Measurements from ENCODE around the gene PHLDA1. TPM values are rescaled to one million over a fixed set of nuclear protein-coding genes. Genes with fewer than 3 reads are reported as not detected.

The PHLDA1 gene
- total and polyA plus RNA-seq, 2 donors (not counting 1 experiment from before 2014, with no cell fraction given) = 1.0 to 1.7 TPM

DNA sequence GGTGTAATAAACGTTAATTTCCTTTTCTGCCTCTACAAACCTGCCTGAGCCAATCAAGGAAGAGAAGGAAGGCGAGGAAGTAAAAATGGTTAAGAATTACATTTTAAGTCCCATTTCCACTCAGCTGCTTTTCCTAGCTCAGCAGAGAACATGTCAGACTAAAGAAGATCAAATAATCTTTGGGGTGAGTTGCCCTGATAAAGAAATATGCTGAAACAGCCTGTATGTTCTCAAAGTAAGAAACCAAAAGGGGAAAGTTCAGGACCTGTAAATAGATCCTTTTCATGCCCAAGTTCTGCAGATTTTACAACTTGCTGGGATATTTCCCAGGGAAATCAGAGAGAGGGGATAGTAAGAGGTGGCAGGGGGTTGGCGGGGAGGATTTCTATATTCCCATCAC, 55.5 kb downstream of the PHLDA1 start:
- H3K9me3 ChIP-seq (ENCODE audit: control extremely low read depth in 1 of 3, control insufficient read depth in 2 of 3, insufficient read depth in 1 of 3, low read length in 2 of 3) = no peaks in the 10 kb centered on the region
- intact Hi-C loops (cut with micrococcal nuclease) = no loop called here
- H3K4me3 ChIP-seq (ENCODE audit: control extremely low read depth in 1 of 5, extremely low read depth in 1 of 5, insufficient read depth in 1 of 5, low read depth in 2 of 5, low read length in 4 of 5) = no peak overlapping the region
- H4K20me1 ChIP-seq (ENCODE audit: control insufficient read depth, insufficient read depth, low read length, poor library complexity, severe bottlenecking) = no peaks in the 10 kb centered on the region
- H3K4me2 ChIP-seq (replicated peaks; ENCODE audit: low read depth, low read length, poor library complexity, severe bottlenecking) = no peak overlapping the region
- no CpG with 5 or more reads among the region's 3 CpGs for WGBS (ENCODE audit: insufficient coverage)
- Mint-ChIP-seq H3K4me3 (no peak overlapping the region), H3K27me3 (no peaks in the 10 kb centered on the region), H3K4me1 (peaks cover 14% of the 10 kb centered on the region), H3K9me3 (ENCODE audit: insufficient read depth) (no peaks in the 10 kb centered on the region), H3K27ac (no peak overlapping the region)
- no peak overlapping the region for H2AFZ ChIP-seq (ENCODE audit: insufficient read depth, low read depth, low read length, poor library complexity, severe bottlenecking)
- no peak overlapping the region for H3K9ac ChIP-seq (ENCODE audit: low read length)
- no peaks in the 10 kb centered on the region for H3K79me2 ChIP-seq (ENCODE audit: control insufficient read depth, insufficient read depth, low read length)
- DNase-seq (no peak), ATAC-seq (ENCODE audit: low read depth) (no peak)
- no peaks in the 10 kb centered on the region for H3K27me3 ChIP-seq (replicated peaks in 1 of 4; ENCODE audit: control extremely low read depth in 1 of 4, control insufficient read depth in 3 of 4, insufficient read depth in 4 of 4, low read length in 3 of 4)
- peaks cover 0 to 5% of the 10 kb centered on the region in 2 donors for H3K4me1 ChIP-seq (ENCODE audit: control insufficient read depth in 2 of 2, insufficient read depth in 2 of 2, low read length in 2 of 2)
- H3K27ac ChIP-seq (ENCODE audit: low read length in 2 of 2) = no peak overlapping the region
- ChIA-PET CTCF (no interaction called here), POLR2A (no interaction called here)
- H3K36me3 ChIP-seq (replicated peaks in 1 of 2; ENCODE audit: control extremely low read depth in 1 of 2, control insufficient read depth in 1 of 2, extremely low read depth in 1 of 2, insufficient read depth in 2 of 2, low read length in 1 of 2) = no peaks in the 10 kb centered on the region
- TF ChIP-seq, protein P1, sequence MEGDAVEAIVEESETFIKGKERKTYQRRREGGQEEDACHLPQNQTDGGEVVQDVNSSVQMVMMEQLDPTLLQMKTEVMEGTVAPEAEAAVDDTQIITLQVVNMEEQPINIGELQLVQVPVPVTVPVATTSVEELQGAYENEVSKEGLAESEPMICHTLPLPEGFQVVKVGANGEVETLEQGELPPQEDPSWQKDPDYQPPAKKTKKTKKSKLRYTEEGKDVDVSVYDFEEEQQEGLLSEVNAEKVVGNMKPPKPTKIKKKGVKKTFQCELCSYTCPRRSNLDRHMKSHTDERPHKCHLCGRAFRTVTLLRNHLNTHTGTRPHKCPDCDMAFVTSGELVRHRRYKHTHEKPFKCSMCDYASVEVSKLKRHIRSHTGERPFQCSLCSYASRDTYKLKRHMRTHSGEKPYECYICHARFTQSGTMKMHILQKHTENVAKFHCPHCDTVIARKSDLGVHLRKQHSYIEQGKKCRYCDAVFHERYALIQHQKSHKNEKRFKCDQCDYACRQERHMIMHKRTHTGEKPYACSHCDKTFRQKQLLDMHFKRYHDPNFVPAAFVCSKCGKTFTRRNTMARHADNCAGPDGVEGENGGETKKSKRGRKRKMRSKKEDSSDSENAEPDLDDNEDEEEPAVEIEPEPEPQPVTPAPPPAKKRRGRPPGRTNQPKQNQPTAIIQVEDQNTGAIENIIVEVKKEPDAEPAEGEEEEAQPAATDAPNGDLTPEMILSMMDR (IDR thresholded peaks at IDR 0.05) = no peak
- no peak for TF ChIP-seq EZH2 (IDR thresholded peaks at IDR 0.05; ENCODE audit: borderline replicate concordance, insufficient read depth, low read depth, low read length, poor library complexity, severe bottlenecking)

DNA sequence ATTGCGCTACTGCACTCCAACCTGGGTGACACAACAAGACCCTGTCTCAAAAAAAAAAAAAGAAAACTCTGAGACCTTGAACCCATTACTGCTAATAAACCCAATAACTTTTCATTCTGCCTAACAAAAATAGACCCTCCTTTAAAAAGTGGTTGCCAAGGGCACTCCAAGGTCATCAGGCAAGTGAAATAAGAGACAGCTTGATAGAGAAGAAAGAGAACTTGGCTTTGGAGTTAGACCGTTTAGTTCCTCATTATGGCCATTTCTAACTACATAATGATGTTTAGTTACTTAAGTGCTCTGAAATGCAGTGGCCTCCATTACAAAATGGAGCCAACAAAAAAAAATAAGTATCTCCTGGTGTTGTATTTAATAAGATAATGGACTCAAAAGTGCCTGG, 55.9 kb downstream of the PHLDA1 start:
- no peak overlapping the region for H3K27ac Mint-ChIP-seq
- H3K4me2 ChIP-seq (replicated peaks; ENCODE audit: low read depth, low read length, poor library complexity, severe bottlenecking) = no peak overlapping the region

More for the DNA sequence above, 55.9 kb downstream of the PHLDA1 start:
- H3K27ac ChIP-seq (ENCODE audit: low read length in 2 of 2) = no peak overlapping the region
- no peak overlapping the region for H3K4me3 ChIP-seq (ENCODE audit: control extremely low read depth in 1 of 5, extremely low read depth in 1 of 5, insufficient read depth in 1 of 5, low read depth in 2 of 5, low read length in 4 of 5)
- Mint-ChIP-seq H3K4me3 (no peak overlapping the region), H3K9me3 (ENCODE audit: insufficient read depth) (no peaks in the 10 kb centered on the region), H3K4me1 (peaks cover 14% of the 10 kb centered on the region), H3K27me3 (no peaks in the 10 kb centered on the region)
- no peak for TF ChIP-seq EZH2 (IDR thresholded peaks at IDR 0.05; ENCODE audit: borderline replicate concordance, insufficient read depth, low read depth, low read length, poor library complexity, severe bottlenecking)
- TF ChIP-seq, protein P1 (IDR thresholded peaks at IDR 0.05) = no peak
- no peaks in the 10 kb centered on the region for H4K20me1 ChIP-seq (ENCODE audit: control insufficient read depth, insufficient read depth, low read length, poor library complexity, severe bottlenecking)
- no peak for ATAC-seq (ENCODE audit: low read depth)
- no peak for DNase-seq
- H3K27me3 ChIP-seq (replicated peaks in 1 of 4; ENCODE audit: control extremely low read depth in 1 of 4, control insufficient read depth in 3 of 4, insufficient read depth in 4 of 4, low read length in 3 of 4) = no peaks in the 10 kb centered on the region
- H3K4me1 ChIP-seq (ENCODE audit: control insufficient read depth in 2 of 2, insufficient read depth in 2 of 2, low read length in 2 of 2) = peaks cover 0 to 5% of the 10 kb centered on the region in 2 donors
- H3K79me2 ChIP-seq (ENCODE audit: control insufficient read depth, insufficient read depth, low read length) = no peaks in the 10 kb centered on the region
- CTCF ChIA-PET = no interaction called here
- H2AFZ ChIP-seq (ENCODE audit: insufficient read depth, low read depth, low read length, poor library complexity, severe bottlenecking) = no peak overlapping the region
- WGBS (ENCODE audit: insufficient coverage) = no CpG with 5 or more reads among the region's 2 CpGs
- H3K9ac ChIP-seq (ENCODE audit: low read length) = no peak overlapping the region
- no peaks in the 10 kb centered on the region for H3K9me3 ChIP-seq (ENCODE audit: control extremely low read depth in 1 of 3, control insufficient read depth in 2 of 3, insufficient read depth in 1 of 3, low read length in 2 of 3)
- POLR2A ChIA-PET = interaction anchor here (0.7 kb wide), 1 partner anchor 335 kb away, joined by 5 read pairs; no protein-coding TSS in a partner anchor
- intact Hi-C loops (cut with micrococcal nuclease) = no loop called here
- H3K36me3 ChIP-seq (replicated peaks in 1 of 2; ENCODE audit: control extremely low read depth in 1 of 2, control insufficient read depth in 1 of 2, extremely low read depth in 1 of 2, insufficient read depth in 2 of 2, low read length in 1 of 2) = no peaks in the 10 kb centered on the region

Other genes starting within 250 kb of the PHLDA1 start
- 751 and 766 TPM in 2 replicates for gene NAP1L1, start 52.9 kb upstream of the PHLDA1 start, total RNA-seq
- 165 and 270 TPM in 2 replicates for gene NAP1L1, start 52.9 kb upstream of the PHLDA1 start, polyA plus RNA-seq